Endothelial cell of umbilical vein (primary cell): ENCODE results near the gene DIAPH2. TPM values are rescaled to one million over a fixed set of nuclear protein-coding genes. Genes with fewer than 3 reads are reported as not detected.

Experiments
- BruUV-seq: library from RNA; stranded (reverse); fragments of 400-500 nt; replicated peaks from 2 replicates; lab custom pipeline; 2021; lab: Mats Ljungman, UMichigan
- CTCF ChIA-PET: fragments of 300-600, 350-600 bp; sonication (Branson Sonifier 250); formaldehyde crosslinking; loops from one replicate; lab custom pipeline; 2021; ENCODE audit warnings: antibody characterized with exemption, inconsistent platforms; lab: Charles Lee
- POLR2A ChIA-PET: fragments of 300-600, 350-600 bp; sonication (Branson Sonifier 250); formaldehyde crosslinking; loops from one replicate; lab custom pipeline; 2021; ENCODE audit warnings: antibody characterized with exemption, inconsistent platforms; lab: Charles Lee
- DNase-seq: peaks from one replicate; pipeline ENCODE4 v3.0.0-alpha.2; 2011; ENCODE audit warnings: low read depth, low spot score
- FAIRE-seq: peaks from 2 replicates; lab custom pipeline; 2011; peaks lifted over from hg19 to GRCh38; lab: Jason Lieb, UNC
- H2AFZ ChIP-seq: 2 replicates; pipeline ENCODE4 v1.6.0; 2012; ENCODE audit warnings: low read depth, low read length, control low read depth, inconsistent platforms
- H3K27ac ChIP-seq: 2 replicates; pipeline ENCODE4 v1.5.1; 2011; ENCODE audit warnings: low read depth, mild to moderate bottlenecking, control low read depth, low read length, moderate library complexity; ENCODE audit not compliant: insufficient read depth
- H3K27me3 ChIP-seq, 2 experiments: 2 replicates each; pipeline versions ENCODE4 v1.6.0 to v1.6.1; 2011; ENCODE audit warnings: low read length in 2 of 2, mixed read lengths in 1 of 2; ENCODE audit not compliant: control insufficient read depth in 2 of 2, insufficient read depth in 2 of 2
- H3K36me3 ChIP-seq, 2 experiments: 2 replicates in 1 of 2; 3 replicates in 1 of 2; pipeline ENCODE4 v1.5.1; 2011; ENCODE audit warnings: low read length in 2 of 2, mild to moderate bottlenecking in 1 of 2, moderate library complexity in 1 of 2; ENCODE audit not compliant: control insufficient read depth in 2 of 2, insufficient read depth in 2 of 2; ENCODE audit errors: extremely low read depth in 1 of 2
- H3K4me1 ChIP-seq: 3 replicates; pipeline ENCODE4 v1.5.1; 2011; ENCODE audit warnings: mild to moderate bottlenecking, low read length; ENCODE audit not compliant: control insufficient read depth, insufficient read depth; ENCODE audit errors: extremely low read depth
- H3K4me2 ChIP-seq: 2 replicates; pipeline ENCODE4 v1.6.1; 2011; ENCODE audit warnings: low read length, control low read depth, mixed read lengths; ENCODE audit not compliant: insufficient read depth
- H3K4me3 ChIP-seq, 3 experiments: fragments of 200-600 bp in 1 of 3; sonication (generic), shearing (Covaris generic) in 1 of 3; replicated peaks in 1 of 3; 2 replicates each; pipeline ENCODE4 v1.5.1; 2011 to 2016; ENCODE audit warnings: control low read depth in 3 of 3, low read length in 3 of 3, mild to moderate bottlenecking in 2 of 3, inconsistent platforms in 1 of 3, low read depth in 1 of 3, moderate library complexity in 1 of 3; ENCODE audit not compliant: insufficient read depth in 1 of 3
- H3K79me2 ChIP-seq: 2 replicates; pipeline ENCODE4 v1.6.0; 2012; ENCODE audit warnings: low read length, inconsistent platforms; ENCODE audit not compliant: control insufficient read depth, insufficient read depth
- H3K9ac ChIP-seq: replicated peaks from 2 replicates; pipeline ENCODE3; 2011; ENCODE audit warnings: low read length, control low read depth; ENCODE audit not compliant: insufficient read depth; ENCODE audit errors: extremely low read depth
- H3K9me1 ChIP-seq: replicated peaks from 3 replicates; pipeline ENCODE4 v1.6.0; 2011; ENCODE audit warnings: mild to moderate bottlenecking, low read length; ENCODE audit not compliant: control insufficient read depth, insufficient read depth; ENCODE audit errors: extremely low read depth
- H3K9me3 ChIP-seq: replicated peaks from 2 replicates; pipeline ENCODE4 v1.5.1; 2012; ENCODE audit warnings: low read length, inconsistent platforms; ENCODE audit not compliant: control insufficient read depth, insufficient read depth
- H4K20me1 ChIP-seq: replicated peaks from 2 replicates; pipeline ENCODE3; 2011; ENCODE audit warnings: mild to moderate bottlenecking, low read length; ENCODE audit not compliant: control insufficient read depth, insufficient read depth; ENCODE audit errors: extremely low read depth
- CTCF ChIP-seq, 2 donors: IDR thresholded peaks; 1 replicate in 1 of 2; 2 replicates in 1 of 2; pipeline ENCODE4 v1.5.1; 2011; ENCODE audit warnings: low read length in 2 of 2, mild to moderate bottlenecking in 2 of 2, moderate library complexity in 2 of 2, control low read depth in 1 of 2, inconsistent platforms in 1 of 2, low read depth in 1 of 2; ENCODE audit not compliant: insufficient read depth in 1 of 2; ENCODE audit errors: extremely low read depth in 1 of 2
- EZH2 ChIP-seq: IDR thresholded peaks from 2 replicates; pipeline ENCODE4 v1.6.1; 2012; ENCODE audit warnings: borderline replicate concordance, low read depth, mild to moderate bottlenecking, moderate library complexity, low read length, inconsistent platforms; ENCODE audit not compliant: severe bottlenecking
- FOS ChIP-seq: IDR thresholded peaks from 2 replicates; pipeline ENCODE4 v1.6.1; 2011; ENCODE audit warnings: mild to moderate bottlenecking, low read length, moderate library complexity, borderline replicate concordance; ENCODE audit not compliant: insufficient read depth
- GATA2 ChIP-seq: IDR thresholded peaks from 2 replicates; pipeline ENCODE4 v1.7.0; 2011; ENCODE audit warnings: low read depth, mild to moderate bottlenecking, moderate library complexity, mixed read lengths, low read length; ENCODE audit not compliant: insufficient read length, insufficient read depth
- JUN ChIP-seq: IDR thresholded peaks from 2 replicates; pipeline ENCODE4 v1.6.1; 2011; ENCODE audit warnings: borderline replicate concordance, low read depth; ENCODE audit not compliant: insufficient read length, insufficient read depth
- MAX ChIP-seq: IDR thresholded peaks from 2 replicates; pipeline ENCODE4 v1.6.1; 2011; ENCODE audit not compliant: insufficient read depth, insufficient read length
- MYC ChIP-seq: IDR thresholded peaks from one replicate; pipeline ENCODE4 v1.6.1; 2011; ENCODE audit warnings: mild to moderate bottlenecking, low read depth, low read length
- POLR2A ChIP-seq: IDR thresholded peaks from 2 replicates; pipeline ENCODE4 v1.6.1; 2012; ENCODE audit warnings: low read depth, mild to moderate bottlenecking, control low read depth, low read length
- POLR2AphosphoS5 ChIP-seq: IDR thresholded peaks from 2 replicates; pipeline ENCODE4 v1.6.1; 2012; ENCODE audit warnings: low read depth, mild to moderate bottlenecking, control low read depth, low read length, moderate library complexity; ENCODE audit not compliant: insufficient read depth
- dilution Hi-C: fragments of 300-500 bp; cut with MboI; formaldehyde crosslinking; loops from one replicate; pipeline ENCODE4 v1.15.0; 2019; ENCODE audit warnings: low sequenced_read_pairs; ENCODE audit not compliant: extremely low pct_ligation_motif_present
- intact Hi-C: fragments of 100-400 bp; cut with micrococcal nuclease; formaldehyde crosslinking; loops from one replicate; pipeline ENCODE4 v1.10.0; 2022
- polyA plus RNA-seq, 4 experiments: library from polyadenylated mRNA; depleted of rRNA in 3 of 4; stranded (reverse) in 3 of 4; unstranded in 1 of 4; fragments of >200 nt; gene quantifications; 2 replicates each; pipeline versions ENCODE4 v1.2.1 to v1.2.3, GENCODE V29; 2011 to 2012; ENCODE audit warnings: missing spikeins in 1 of 4
- total RNA-seq: library from RNA; stranded (reverse); gene quantifications from 2 replicates; pipeline ENCODE4 v1.2.3, GENCODE V29; 2021

Gene DIAPH2
- total and polyA plus RNA-seq, 2 donors (not counting 3 experiments of a cell fraction or from before 2014, with no cell fraction given): 3.0 to 30.0 TPM

- no peaks in the 10 kb centered on the region for H3K36me3 ChIP-seq
- no peaks in the 10 kb centered on the region for H3K9me1 ChIP-seq
- H3K9ac ChIP-seq: no peak overlapping the region
- H3K27me3 ChIP-seq: no peaks in the 10 kb centered on the region
- ChIA-PET POLR2A (no interaction called here), CTCF (interaction anchor here (1.4 kb wide), 1 partner anchor 82 kb away, joined by 3 read pairs; no protein-coding TSS in a partner anchor)
- no peaks in the 10 kb centered on the region for H3K4me1 ChIP-seq
- dilution Hi-C loops (no loop called here), intact Hi-C loops (no loop called here)
- no peak overlapping the region for H3K4me2 ChIP-seq
- FAIRE-seq: no peak
- H3K4me3 ChIP-seq: no peak overlapping the region
- no TSS peak for BruUV-seq
- H3K9me3 ChIP-seq: no peaks in the 10 kb centered on the region
- TF ChIP-seq CTCF (IDR thresholded peaks at IDR 0.05; ENCODE audit: extremely low read depth in 1 of 2, insufficient read depth in 1 of 2, low read depth in 1 of 2, low read length in 2 of 2) (no peak), FOS (no peak), MYC (no peak), JUN (no peak), POLR2A (no peak)
- no peak overlapping the region for H2AFZ ChIP-seq
- no peak overlapping the region for H3K27ac ChIP-seq
- DNase-seq: no peak
- peaks cover 60% of the 10 kb centered on the region for H3K79me2 ChIP-seq
- no peaks in the 10 kb centered on the region for H4K20me1 ChIP-seq
These were observed 8.2 kb downstream of the DIAPH2 start for GRCh38 chrX:96692890-96693289.

GRCh38 chrX:96693407-96693806, 8.8 kb downstream of the DIAPH2 start:
- ChIA-PET CTCF (interaction anchor here (1.4 kb wide), 1 partner anchor 82 kb away, joined by 3 read pairs; no protein-coding TSS in a partner anchor), POLR2A (no interaction called here)
- DNase-seq: no peak
- H3K9ac ChIP-seq: no peak overlapping the region
- H3K9me1 ChIP-seq: no peaks in the 10 kb centered on the region
- H2AFZ ChIP-seq: no peak overlapping the region
- FAIRE-seq: no peak
- TF ChIP-seq MAX: no peak
- TF ChIP-seq POLR2A: no peak
- no peak for TF ChIP-seq GATA2
- no peak for TF ChIP-seq MYC
- TF ChIP-seq EZH2: no peak
- TF ChIP-seq JUN: no peak
- TF ChIP-seq POLR2AphosphoS5: no peak
- no peak for TF ChIP-seq FOS
- TF ChIP-seq CTCF (IDR thresholded peaks at IDR 0.05; ENCODE audit: extremely low read depth in 1 of 2, insufficient read depth in 1 of 2, low read depth in 1 of 2, low read length in 2 of 2): no peak
- H3K4me3 ChIP-seq: no peak overlapping the region
- intact Hi-C loops (no loop called here), dilution Hi-C loops (no loop called here)
- no peaks in the 10 kb centered on the region for H3K9me3 ChIP-seq
- no peaks in the 10 kb centered on the region for H4K20me1 ChIP-seq
- H3K79me2 ChIP-seq: peaks cover 60% of the 10 kb centered on the region
- no peaks in the 10 kb centered on the region for H3K4me1 ChIP-seq
- H3K4me2 ChIP-seq: no peak overlapping the region
- H3K27me3 ChIP-seq: no peaks in the 10 kb centered on the region
- no peaks in the 10 kb centered on the region for H3K36me3 ChIP-seq
- no peak overlapping the region for H3K27ac ChIP-seq
- no TSS peak for BruUV-seq
